ENCODE measurements around the gene SLC25A30. TPM values are rescaled to one million over a fixed set of nuclear protein-coding genes. Genes with fewer than 3 reads are reported as not detected.

Gene SLC25A30
- total RNA-seq, 1 experiment from 2014 or later, result 6.3 TPM

GRCh38 chr13:45436332-45436731, 18.2 kb upstream of the SLC25A30 start:
- no peak overlapping the region for H2AFZ ChIP-seq (ENCODE audit: low read length)

More at GRCh38 chr13:45436332-45436731, 18.2 kb upstream of the SLC25A30 start:
- no peaks in the 10 kb centered on the region for H3K79me1 ChIP-seq (ENCODE audit: insufficient read depth, low read depth, low read length, poor library complexity, severe bottlenecking)
- no peak overlapping the region for H4K91ac ChIP-seq (ENCODE audit: insufficient read length, low read depth, low read length)
- H2AK5ac ChIP-seq (ENCODE audit: insufficient read length, low read length), result no peak overlapping the region
- H3K23me2 ChIP-seq (ENCODE audit: insufficient read length, low read depth, low read length, poor library complexity, severe bottlenecking), result no peaks in the 10 kb centered on the region
- no peak overlapping the region for H3K23ac ChIP-seq (ENCODE audit: insufficient read length, low read depth, low read length)
- H3K9ac ChIP-seq (ENCODE audit: extremely low read depth, insufficient read length, low read length), result no peak overlapping the region
- no peak overlapping the region for H3T11ph ChIP-seq (ENCODE audit: low read length)
- H4K20me1 ChIP-seq (ENCODE audit: control insufficient read depth, insufficient read depth, insufficient read length), result no peaks in the 10 kb centered on the region
- Mint-ChIP-seq H3K4me1 (peaks cover 0 to 5% of the 10 kb centered on the region in 2 experiments; a peak in 2 of 4 replicates), H3K27ac (no peak overlapping the region; a peak in 1 of 7 replicates), H3K4me3 (no peak overlapping the region), H3K9me3 (no peaks in the 10 kb centered on the region), H3K36me3 (ENCODE audit: insufficient read depth in 1 of 3, low read depth in 3 of 3) (no peaks in the 10 kb centered on the region), H3K27me3 (ENCODE audit: low read depth) (no peaks in the 10 kb centered on the region; the same call in 1 of the 2 replicates)
- no peak overlapping the region for H3K18ac ChIP-seq (ENCODE audit: insufficient read length, low read depth, low read length)
- H2BK5ac ChIP-seq (ENCODE audit: insufficient read length, low read length), result no peak overlapping the region
- H2BK12ac ChIP-seq (ENCODE audit: insufficient read length, low read depth, low read length), result no peak overlapping the region
- H4K8ac ChIP-seq (replicated peaks; ENCODE audit: insufficient read length, low read depth, low read length), result no peak overlapping the region
- H3K27ac ChIP-seq (ENCODE audit: insufficient read length, low read depth, low read length), result no peak overlapping the region
- no peak overlapping the region for H3K14ac ChIP-seq (ENCODE audit: insufficient read depth, low read length)
- H2BK20ac ChIP-seq (ENCODE audit: low read depth, low read length, poor library complexity, severe bottlenecking), result no peak overlapping the region
- H3K56ac ChIP-seq (ENCODE audit: insufficient read length, low read depth, low read length), result no peak overlapping the region
- no peak for DNase-seq
- TF ChIP-seq CTCF (conservative IDR thresholded peaks at IDR 0.05), result no peak
- H3K4me1 ChIP-seq (ENCODE audit: insufficient read depth, low read length), result peaks cover 2% of the 10 kb centered on the region; the same call in 1 of the 2 replicates
- no peak overlapping the region for H3K4ac ChIP-seq (ENCODE audit: low read depth, low read length)
- no peak overlapping the region for H4K5ac ChIP-seq (ENCODE audit: insufficient read length, low read depth, low read length)
- H2BK120ac ChIP-seq (ENCODE audit: low read depth, low read length, poor library complexity, severe bottlenecking), result no peak overlapping the region
- H3K4me2 ChIP-seq (ENCODE audit: insufficient read depth, insufficient read length, low read length), result no peak overlapping the region
- no peaks in the 10 kb centered on the region for H3K27me3 ChIP-seq (ENCODE audit: insufficient read depth, low read length)
- H3K9me3 ChIP-seq (ENCODE audit: control insufficient read depth, low read depth, low read length), result no peaks in the 10 kb centered on the region
- H3K79me2 ChIP-seq (ENCODE audit: insufficient read depth, low read length), result no peaks in the 10 kb centered on the region
- H2BK15ac ChIP-seq (ENCODE audit: low read depth, low read length), result no peak overlapping the region
- WGBS (ENCODE audit: extremely low coverage, insufficient read length, low lambda C conversion rate), result no CpG with 5 or more reads among the region's 9 CpGs
